HL-60 (cell line): ENCODE measurements around the gene DBNL.
"Not testable (repeated sequence)": the region's sequence is repeated elsewhere in the genome, so short reads cannot be mapped to it uniquely, and the experiment has no call there.

Experiments
- DNase-seq, 2 experiments: peaks; one replicate each; pipeline ENCODE4 v3.0.0-alpha.2; 2010 to 2020; ENCODE audit warnings: low read depth in 1 of 2, low spot score in 1 of 2
- H3K27ac ChIP-seq: fragments of 250-450 bp; sonication (Bioruptor Pico); replicated peaks from 2 replicates; pipeline ENCODE4 v1.5.1; 2020; ENCODE audit warnings: mild to moderate bottlenecking, moderate library complexity
- H3K27me3 ChIP-seq: fragments of 250-450 bp; sonication (Bioruptor Pico); 2 replicates; pipeline ENCODE4 v1.5.1; 2021; ENCODE audit warnings: mild to moderate bottlenecking, moderate library complexity; ENCODE audit not compliant: insufficient read depth, poor library complexity, severe bottlenecking
- H3K4me3 ChIP-seq: replicated peaks from 2 replicates; pipeline ENCODE4 v1.5.1; 2011; ENCODE audit warnings: mild to moderate bottlenecking, control low read depth, low read length; ENCODE audit not compliant: insufficient read depth
- GABPA ChIP-seq: IDR thresholded peaks from 2 replicates; pipeline ENCODE4 v1.6.1; 2012; ENCODE audit warnings: low read depth
- POLR2AphosphoS5 ChIP-seq: IDR thresholded peaks from 2 replicates; pipeline ENCODE4 v1.6.1; 2012; ENCODE audit warnings: low read depth
- SPI1 ChIP-seq: IDR thresholded peaks from 2 replicates; pipeline ENCODE4 v1.6.1; 2012; ENCODE audit warnings: low read depth, mild to moderate bottlenecking, borderline replicate concordance
- long read RNA-seq: library from polyadenylated mRNA; unstranded; transcript quantifications from one replicate; pipeline ENCODE4 v2.0.0, GENCODE V29; 2020
- TF ChIP-seq, protein P1 (sequence below): IDR thresholded peaks from 2 replicates; pipeline ENCODE4 v1.6.1; 2012; ENCODE audit warnings: low read depth; ENCODE audit not compliant: insufficient replicate concordance
- TF ChIP-seq, protein P2 (sequence below): IDR thresholded peaks from one replicate; pipeline ENCODE4 v1.5.1; 2011; ENCODE audit warnings: low read length, control low read depth, inconsistent platforms; ENCODE audit not compliant: insufficient read depth

DBNL gene
- long read RNA-seq, transcript DBNL-220 (13 exons, 2,117 nt): minor isoform, 22 of 103 reads
- long read RNA-seq, transcript DBNL-210 (13 exons, 1,808 nt): major isoform, 55 of 103 reads
- long read RNA-seq, partial matches to known transcripts: 3 of 103 reads
- long read RNA-seq, other reads (novel, unspliced or antisense): 16 of 103 reads

DNA sequence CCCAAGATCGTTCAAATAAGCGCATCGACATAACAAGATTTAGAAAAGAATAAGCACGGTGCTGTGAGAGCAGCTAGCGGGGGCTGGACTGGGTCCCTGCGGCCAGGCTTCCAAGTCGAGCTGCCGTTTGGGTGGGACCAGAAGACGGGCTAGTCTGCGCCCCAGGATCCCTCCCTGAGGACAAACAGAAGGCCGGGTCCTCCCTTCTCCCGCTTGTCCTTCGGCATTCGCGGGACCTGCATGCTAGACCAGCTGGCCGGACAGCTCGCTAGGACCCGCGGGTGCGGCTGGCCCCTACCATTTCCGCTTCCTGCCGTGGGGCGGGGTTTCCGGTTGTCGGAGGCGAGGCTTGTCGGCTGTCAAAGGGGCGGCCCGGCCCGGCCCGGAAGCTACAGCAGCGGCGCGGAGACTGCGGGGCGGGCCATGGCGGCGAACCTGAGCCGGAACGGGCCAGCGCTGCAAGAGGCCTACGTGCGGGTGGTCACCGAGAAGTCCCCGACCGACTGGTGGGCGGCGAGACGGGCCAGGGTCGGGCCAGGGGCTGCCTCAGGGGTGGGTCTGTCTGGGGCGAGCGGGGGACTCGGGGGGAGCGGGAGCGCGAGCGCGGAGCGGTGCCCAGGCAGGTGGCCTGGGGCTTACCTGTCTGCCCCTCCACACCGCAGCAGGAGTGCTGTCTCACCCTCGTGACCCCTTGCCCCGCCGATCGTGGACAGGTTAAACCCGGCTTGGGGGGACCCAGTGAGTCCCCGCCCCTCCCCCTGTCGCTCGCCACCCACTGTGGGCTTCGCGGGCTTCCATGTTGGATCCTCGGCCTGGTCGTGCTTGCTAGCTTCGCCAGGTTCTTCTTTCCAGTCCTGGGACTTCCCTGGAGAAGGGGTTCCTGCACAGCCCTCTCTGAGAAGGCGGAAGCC is at the start of gene DBNL:
Gene DBNL (plus strand): TSS at position 388 of the 911 bp plus-strand sequence. CDS start 36 bp downstream, at position 424.
- peak within 1 kb of the TSS; percentile 93 for H3K27ac ChIP-seq
- DNase-seq: peak; percentile 78 to 93
- H3K27me3 ChIP-seq: no peaks in the 10 kb centered on the region
- H3K4me3 ChIP-seq: peak within 1 kb of the TSS; percentile 80
- TF ChIP-seq, protein P1, sequence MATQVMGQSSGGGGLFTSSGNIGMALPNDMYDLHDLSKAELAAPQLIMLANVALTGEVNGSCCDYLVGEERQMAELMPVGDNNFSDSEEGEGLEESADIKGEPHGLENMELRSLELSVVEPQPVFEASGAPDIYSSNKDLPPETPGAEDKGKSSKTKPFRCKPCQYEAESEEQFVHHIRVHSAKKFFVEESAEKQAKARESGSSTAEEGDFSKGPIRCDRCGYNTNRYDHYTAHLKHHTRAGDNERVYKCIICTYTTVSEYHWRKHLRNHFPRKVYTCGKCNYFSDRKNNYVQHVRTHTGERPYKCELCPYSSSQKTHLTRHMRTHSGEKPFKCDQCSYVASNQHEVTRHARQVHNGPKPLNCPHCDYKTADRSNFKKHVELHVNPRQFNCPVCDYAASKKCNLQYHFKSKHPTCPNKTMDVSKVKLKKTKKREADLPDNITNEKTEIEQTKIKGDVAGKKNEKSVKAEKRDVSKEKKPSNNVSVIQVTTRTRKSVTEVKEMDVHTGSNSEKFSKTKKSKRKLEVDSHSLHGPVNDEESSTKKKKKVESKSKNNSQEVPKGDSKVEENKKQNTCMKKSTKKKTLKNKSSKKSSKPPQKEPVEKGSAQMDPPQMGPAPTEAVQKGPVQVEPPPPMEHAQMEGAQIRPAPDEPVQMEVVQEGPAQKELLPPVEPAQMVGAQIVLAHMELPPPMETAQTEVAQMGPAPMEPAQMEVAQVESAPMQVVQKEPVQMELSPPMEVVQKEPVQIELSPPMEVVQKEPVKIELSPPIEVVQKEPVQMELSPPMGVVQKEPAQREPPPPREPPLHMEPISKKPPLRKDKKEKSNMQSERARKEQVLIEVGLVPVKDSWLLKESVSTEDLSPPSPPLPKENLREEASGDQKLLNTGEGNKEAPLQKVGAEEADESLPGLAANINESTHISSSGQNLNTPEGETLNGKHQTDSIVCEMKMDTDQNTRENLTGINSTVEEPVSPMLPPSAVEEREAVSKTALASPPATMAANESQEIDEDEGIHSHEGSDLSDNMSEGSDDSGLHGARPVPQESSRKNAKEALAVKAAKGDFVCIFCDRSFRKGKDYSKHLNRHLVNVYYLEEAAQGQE: peak; percentile 63
- TF ChIP-seq, protein P2, sequence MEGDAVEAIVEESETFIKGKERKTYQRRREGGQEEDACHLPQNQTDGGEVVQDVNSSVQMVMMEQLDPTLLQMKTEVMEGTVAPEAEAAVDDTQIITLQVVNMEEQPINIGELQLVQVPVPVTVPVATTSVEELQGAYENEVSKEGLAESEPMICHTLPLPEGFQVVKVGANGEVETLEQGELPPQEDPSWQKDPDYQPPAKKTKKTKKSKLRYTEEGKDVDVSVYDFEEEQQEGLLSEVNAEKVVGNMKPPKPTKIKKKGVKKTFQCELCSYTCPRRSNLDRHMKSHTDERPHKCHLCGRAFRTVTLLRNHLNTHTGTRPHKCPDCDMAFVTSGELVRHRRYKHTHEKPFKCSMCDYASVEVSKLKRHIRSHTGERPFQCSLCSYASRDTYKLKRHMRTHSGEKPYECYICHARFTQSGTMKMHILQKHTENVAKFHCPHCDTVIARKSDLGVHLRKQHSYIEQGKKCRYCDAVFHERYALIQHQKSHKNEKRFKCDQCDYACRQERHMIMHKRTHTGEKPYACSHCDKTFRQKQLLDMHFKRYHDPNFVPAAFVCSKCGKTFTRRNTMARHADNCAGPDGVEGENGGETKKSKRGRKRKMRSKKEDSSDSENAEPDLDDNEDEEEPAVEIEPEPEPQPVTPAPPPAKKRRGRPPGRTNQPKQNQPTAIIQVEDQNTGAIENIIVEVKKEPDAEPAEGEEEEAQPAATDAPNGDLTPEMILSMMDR: no peak
- TF ChIP-seq GABPA: peak; percentile 95
- TF ChIP-seq POLR2AphosphoS5: peak; percentile 94
- peak; percentile 50; the same call in 1 of the 2 replicates for TF ChIP-seq SPI1

DNA sequence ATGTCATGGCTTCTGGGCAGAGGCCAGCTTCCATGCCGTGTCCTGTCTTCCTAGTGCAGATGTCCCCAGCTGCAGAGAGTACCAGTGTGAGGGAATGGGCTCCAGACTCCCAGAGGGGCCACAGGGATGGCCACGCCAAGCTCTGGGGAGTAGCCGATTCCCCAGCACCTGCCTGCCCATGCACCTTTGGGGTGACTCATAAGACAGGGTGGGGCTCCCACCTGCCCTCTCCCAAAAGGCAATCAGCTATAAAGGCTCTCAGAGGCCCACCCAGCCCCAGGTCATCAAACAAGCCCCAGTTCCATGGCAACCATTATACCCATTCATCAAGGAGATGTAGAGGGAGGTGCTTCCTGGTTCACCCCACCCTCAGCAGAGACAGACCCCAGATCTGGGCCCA is 47.0 kb upstream of the DBNL start, which contains the start of gene SPDYE1:
Gene SPDYE1 (plus strand): TSS at position 366 of the 400 bp plus-strand sequence. CDS start 2,053 bp downstream, outside the sequence.
- H3K27me3 ChIP-seq, H3K4me3 ChIP-seq, DNase-seq, H3K27ac ChIP-seq: not testable (repeated sequence)

DNA sequence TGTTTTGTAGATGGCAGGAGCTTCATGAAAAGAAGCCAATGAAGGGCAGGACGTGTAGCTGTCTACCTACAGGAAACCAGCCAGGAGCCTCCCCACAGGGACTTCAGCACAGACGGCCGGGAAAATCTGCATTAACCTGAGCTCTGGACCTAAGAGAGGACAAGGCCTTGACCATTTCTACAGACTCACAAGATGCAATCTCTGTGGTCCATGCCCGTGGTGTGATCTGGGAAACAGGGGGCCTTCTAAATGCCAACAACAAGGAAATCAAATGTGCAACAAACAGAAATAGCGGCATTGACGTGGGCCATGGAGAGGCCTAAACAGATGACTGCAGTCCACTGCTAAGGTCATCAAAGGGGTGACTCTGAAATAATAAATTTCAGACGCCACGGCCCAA is 32.4 kb upstream of the DBNL start:
- DNase-seq, H3K27ac ChIP-seq, H3K4me3 ChIP-seq, H3K27me3 ChIP-seq: not testable (repeated sequence)

DNA sequence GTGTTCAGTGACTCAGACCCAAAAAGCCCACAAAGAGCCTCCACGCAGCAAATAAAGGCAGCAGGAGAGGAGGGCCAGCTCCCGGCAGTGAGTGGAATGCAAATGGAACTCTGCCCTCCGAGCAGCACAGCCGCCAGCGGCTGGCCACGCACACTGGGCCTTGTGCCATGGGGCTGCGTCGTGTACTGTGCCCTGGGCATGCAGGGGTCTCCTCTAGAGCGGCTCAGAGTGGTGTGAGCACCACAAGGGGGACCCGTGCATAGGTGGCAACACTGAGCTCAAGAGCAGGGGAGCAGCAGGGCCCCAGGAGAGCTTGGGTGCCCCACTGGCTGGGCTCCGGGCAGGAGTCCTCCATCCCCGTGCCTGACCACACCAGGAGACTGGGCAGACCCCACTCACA is 29.4 kb upstream of the DBNL start:
- not testable (repeated sequence) for H3K4me3 ChIP-seq, H3K27ac ChIP-seq, H3K27me3 ChIP-seq, DNase-seq

DNA sequence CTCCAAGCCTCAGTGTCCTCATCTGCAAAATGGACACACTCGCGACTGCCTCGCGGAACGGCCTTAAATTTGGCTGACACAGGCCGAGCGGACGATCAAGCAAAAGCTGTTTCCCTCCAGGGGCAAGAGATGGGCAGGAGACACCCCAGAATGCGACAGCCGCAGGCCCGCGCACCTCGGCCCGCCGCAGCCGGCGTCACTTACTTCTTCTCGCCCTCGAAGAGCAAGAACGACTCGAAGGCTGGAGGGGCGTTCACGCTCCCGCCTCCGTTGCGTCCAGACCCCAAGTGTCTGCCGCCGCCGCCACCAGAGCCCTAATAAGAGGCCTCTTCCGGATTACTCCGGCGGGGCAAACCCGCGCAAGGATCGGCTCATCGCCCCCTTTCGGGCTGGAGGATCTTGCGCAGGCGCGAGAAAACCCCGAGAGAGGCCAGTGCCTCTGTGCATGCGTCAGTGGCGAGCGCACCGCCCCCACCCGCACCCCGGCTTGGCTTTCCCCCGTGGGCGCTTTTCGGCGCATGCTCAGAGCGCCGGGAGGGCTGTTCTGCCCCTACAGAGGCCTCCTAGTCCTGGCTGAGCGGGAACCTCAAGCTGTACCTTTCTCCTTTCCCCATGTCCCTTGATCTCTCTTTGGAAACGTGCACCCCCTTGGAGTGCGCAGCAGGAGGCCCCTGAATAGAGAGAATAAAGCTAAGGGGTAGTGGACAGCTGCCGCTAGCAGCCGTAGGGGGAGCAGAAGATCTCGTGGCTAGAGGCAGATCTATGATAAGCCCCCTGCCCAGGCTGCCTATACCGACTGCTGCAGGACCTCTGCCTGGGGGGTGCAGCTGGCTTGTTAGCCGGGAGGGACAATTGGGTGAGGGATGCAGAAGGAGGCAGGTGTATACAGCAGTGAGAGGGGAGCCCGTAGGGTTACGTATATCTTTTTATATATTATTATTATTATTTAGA is 25.4 kb upstream of the DBNL start:
- DNase-seq: peak; percentile 88 to 98
- TF ChIP-seq, protein P1: peak; percentile 43
- TF ChIP-seq, protein P2: peak; percentile 42
- TF ChIP-seq GABPA (peak; percentile 75), POLR2AphosphoS5 (peak; percentile 80)
- not testable (repeated sequence) for H3K27me3 ChIP-seq
- Histone ChIP-seq H3K4me3 (peak overlapping the region; percentile 75), H3K27ac (peak overlapping the region; percentile 78)

DNA sequence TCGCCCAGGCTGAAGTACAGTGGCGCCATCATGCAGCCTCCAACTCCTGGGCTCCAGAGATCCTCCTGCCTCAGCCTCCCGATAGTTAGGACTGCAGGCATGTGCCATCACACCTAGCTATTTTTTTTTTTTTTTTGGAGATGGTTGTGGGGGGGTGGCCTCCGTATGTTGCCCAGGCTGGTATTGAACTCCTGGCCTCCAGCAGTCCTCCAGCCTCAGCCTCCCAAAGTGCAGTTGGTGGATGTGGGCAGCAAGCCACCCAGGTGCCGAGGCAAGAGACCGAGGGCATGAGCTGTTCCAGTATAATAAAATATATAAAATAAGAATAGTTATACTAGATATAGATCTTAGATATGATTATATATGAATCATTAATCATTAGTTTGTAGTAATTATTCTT is 24.7 kb upstream of the DBNL start:
- not testable (repeated sequence) for H3K27ac ChIP-seq, H3K4me3 ChIP-seq, H3K27me3 ChIP-seq, DNase-seq

DNA sequence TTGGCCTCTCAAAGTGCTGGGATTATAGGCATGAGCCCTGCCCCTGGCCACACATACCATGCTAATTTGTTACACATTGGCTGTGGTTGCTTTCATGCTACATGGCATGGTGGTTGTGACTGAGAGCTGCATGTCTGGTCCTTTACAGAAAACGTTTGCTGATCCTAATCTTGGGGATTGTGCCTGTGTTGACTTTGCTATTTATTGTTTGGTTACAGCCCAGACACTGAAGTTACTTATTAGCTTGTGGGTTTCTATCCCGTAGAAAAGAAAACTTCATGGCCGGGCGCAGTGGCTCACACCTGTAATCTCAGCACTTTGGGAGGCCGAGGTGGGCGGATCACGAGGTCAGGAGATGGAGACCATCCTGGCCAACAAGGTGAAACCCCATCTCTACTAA is 22.4 kb upstream of the DBNL start:
- not testable (repeated sequence) for H3K4me3 ChIP-seq, H3K27me3 ChIP-seq, H3K27ac ChIP-seq, DNase-seq
